Colonic mucosa (tissue), 4 donors: ENCODE data around the gene EXT2. TPM values are rescaled to one million over a fixed set of nuclear protein-coding genes. Genes with fewer than 3 reads are reported as not detected.

Experiments used
- DNase-seq: peaks from one replicate; pipeline ENCODE4 v3.0.0-alpha.2; 2020
- H3K27ac ChIP-seq: fragments of 200-600 bp; one replicate; pipeline ENCODE4 v1.8.0; 2021
- H3K27me3 ChIP-seq: fragments of 200-600 bp; one replicate; pipeline ENCODE4 v1.8.0; 2021
- H3K36me3 ChIP-seq: fragments of 200-600 bp; one replicate; pipeline ENCODE4 v1.8.0; 2021
- H3K4me1 ChIP-seq: fragments of 200-600 bp; one replicate; pipeline ENCODE4 v1.8.0; 2021; ENCODE audit warnings: mild to moderate bottlenecking
- H3K4me3 ChIP-seq: fragments of 200-600 bp; one replicate; pipeline ENCODE4 v1.8.0; 2021
- H3K9ac ChIP-seq, 2 donors: one replicate each; pipeline ENCODE4 v1.7.0; 2013; ENCODE audit warnings: control low read depth in 2 of 2, low read depth in 2 of 2, low read length in 2 of 2
- H3K9me3 ChIP-seq: fragments of 200-600 bp; one replicate; pipeline ENCODE4 v1.8.0; 2021
- intact Hi-C: fragments of 100-400 bp; cut with DNase I; formaldehyde crosslinking; loops from one replicate; pipeline ENCODE4 v1.14.1; 2022
- total RNA-seq, 2 donors: library from RNA; stranded (reverse); fragmentation: NEBNext Ultra II Directional in 1 of 2; extraction: Animal tissue kit (Norgen Biotek cat#: 25700) in 1 of 2; gene quantifications; one replicate each; pipeline ENCODE4 v1.2.1, GENCODE V29; 2021
- TF ChIP-seq, protein P1 (sequence below): fragments of 200-600 bp; IDR thresholded peaks from one replicate; pipeline ENCODE4 v1.8.0; 2022; ENCODE audit warnings: antibody characterized with exemption, mild to moderate bottlenecking
- donor health status: healthy.
- donor health status: DM: no; HTN: no; CAD: no.
- donor health status: DM: no; HTN: no; CAD: no.

The EXT2 gene
- total RNA-seq, 2 donors from 2014 or later = 53.2 to 54.7 TPM

DNA sequence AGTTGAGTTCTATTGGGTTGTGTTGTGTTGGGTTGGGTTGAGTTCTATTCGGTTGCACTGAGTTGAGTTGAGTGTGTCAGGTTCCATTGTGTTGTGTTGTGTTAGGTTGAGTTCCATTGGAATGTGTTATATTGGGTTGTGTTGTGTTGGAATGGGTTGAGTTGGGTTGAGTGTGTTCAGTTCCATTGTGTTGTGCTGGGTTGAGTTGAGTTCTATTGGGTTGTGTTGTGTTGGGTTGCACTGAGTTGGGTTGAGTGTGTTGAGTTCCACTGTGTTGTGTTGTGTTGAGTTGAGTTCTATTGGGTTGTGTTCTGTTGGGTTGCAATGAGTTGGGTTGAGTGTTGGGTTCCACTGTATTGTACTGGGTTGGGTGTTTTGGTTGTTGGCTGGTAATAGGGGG lies 178.9 kb downstream of the EXT2 start:
- H3K9ac ChIP-seq = no peak overlapping the region
- no peak overlapping the region for H3K4me3 ChIP-seq
- no peaks in the 10 kb centered on the region for H3K4me1 ChIP-seq
- H3K36me3 ChIP-seq = no peaks in the 10 kb centered on the region
- intact Hi-C loops = no loop called here
- no peak overlapping the region for H3K27ac ChIP-seq
- no peak for DNase-seq
- H3K27me3 ChIP-seq = no peaks in the 10 kb centered on the region
- TF ChIP-seq, protein P1, sequence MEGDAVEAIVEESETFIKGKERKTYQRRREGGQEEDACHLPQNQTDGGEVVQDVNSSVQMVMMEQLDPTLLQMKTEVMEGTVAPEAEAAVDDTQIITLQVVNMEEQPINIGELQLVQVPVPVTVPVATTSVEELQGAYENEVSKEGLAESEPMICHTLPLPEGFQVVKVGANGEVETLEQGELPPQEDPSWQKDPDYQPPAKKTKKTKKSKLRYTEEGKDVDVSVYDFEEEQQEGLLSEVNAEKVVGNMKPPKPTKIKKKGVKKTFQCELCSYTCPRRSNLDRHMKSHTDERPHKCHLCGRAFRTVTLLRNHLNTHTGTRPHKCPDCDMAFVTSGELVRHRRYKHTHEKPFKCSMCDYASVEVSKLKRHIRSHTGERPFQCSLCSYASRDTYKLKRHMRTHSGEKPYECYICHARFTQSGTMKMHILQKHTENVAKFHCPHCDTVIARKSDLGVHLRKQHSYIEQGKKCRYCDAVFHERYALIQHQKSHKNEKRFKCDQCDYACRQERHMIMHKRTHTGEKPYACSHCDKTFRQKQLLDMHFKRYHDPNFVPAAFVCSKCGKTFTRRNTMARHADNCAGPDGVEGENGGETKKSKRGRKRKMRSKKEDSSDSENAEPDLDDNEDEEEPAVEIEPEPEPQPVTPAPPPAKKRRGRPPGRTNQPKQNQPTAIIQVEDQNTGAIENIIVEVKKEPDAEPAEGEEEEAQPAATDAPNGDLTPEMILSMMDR = no peak
- no peaks in the 10 kb centered on the region for H3K9me3 ChIP-seq

DNA sequence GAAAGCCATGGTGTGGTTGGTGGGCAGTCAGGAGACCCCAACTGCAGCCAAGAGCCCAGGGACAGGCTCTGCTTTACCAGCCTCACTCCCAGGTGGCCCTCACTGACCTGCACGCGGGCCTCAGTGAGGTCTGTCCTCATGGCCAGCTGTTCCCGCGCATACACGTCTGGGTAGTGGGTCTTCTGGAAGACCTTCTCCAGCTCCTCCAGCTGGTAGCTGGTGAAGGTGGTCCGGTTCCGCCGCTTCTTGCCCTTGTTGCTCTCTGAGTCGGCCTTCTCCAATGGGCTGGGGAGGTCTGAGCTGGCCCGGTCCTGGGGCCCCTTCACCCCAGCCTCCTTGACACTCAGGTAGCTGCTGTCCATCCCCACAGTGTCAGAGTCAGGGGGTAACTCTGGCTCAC lies 179.8 kb downstream of the EXT2 start:
- no peak for DNase-seq
- Histone ChIP-seq H3K27ac (no peak overlapping the region), H3K4me3 (no peak overlapping the region), H3K9me3 (no peaks in the 10 kb centered on the region), H3K9ac (no peak overlapping the region), H3K27me3 (no peaks in the 10 kb centered on the region), H3K36me3 (no peaks in the 10 kb centered on the region), H3K4me1 (no peaks in the 10 kb centered on the region)
- TF ChIP-seq, protein P1 = no peak
- intact Hi-C loops = no loop called here

DNA sequence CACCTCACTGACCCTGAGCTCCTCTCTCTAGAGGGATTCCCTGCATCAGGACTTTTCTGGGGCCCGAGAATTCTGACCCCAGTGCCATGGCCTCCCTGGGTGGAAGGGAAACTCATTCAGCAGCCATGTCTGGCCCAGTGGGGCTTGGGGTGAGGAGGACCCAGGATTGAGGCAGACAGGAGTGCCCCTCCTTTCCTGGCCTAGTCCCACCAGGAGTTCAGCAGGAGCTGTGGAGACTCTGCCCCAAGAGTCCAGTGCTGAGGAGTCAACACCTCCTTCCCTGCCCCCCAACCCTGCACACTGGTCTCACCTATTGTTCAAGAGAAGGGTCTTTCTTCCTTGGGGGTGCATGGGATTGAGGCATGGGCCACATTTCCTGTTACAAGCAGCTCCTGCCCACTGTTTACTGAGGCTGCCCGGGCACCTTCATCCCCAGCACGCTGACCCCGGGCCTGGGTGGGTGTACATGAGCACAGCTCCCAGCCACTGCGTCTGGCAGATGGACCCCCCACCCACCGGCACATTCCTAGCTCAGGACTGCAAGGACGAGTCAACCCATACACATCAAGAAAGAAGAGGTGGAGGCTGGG lies 180.6 kb downstream of the EXT2 start:
- Histone ChIP-seq H3K27ac (no peak overlapping the region), H3K27me3 (no peaks in the 10 kb centered on the region), H3K36me3 (no peaks in the 10 kb centered on the region), H3K4me1 (no peaks in the 10 kb centered on the region), H3K9me3 (no peaks in the 10 kb centered on the region), H3K4me3 (no peak overlapping the region), H3K9ac (no peak overlapping the region)
- no peak for DNase-seq
- intact Hi-C loops = no loop called here
- TF ChIP-seq, protein P1 = no peak

DNA sequence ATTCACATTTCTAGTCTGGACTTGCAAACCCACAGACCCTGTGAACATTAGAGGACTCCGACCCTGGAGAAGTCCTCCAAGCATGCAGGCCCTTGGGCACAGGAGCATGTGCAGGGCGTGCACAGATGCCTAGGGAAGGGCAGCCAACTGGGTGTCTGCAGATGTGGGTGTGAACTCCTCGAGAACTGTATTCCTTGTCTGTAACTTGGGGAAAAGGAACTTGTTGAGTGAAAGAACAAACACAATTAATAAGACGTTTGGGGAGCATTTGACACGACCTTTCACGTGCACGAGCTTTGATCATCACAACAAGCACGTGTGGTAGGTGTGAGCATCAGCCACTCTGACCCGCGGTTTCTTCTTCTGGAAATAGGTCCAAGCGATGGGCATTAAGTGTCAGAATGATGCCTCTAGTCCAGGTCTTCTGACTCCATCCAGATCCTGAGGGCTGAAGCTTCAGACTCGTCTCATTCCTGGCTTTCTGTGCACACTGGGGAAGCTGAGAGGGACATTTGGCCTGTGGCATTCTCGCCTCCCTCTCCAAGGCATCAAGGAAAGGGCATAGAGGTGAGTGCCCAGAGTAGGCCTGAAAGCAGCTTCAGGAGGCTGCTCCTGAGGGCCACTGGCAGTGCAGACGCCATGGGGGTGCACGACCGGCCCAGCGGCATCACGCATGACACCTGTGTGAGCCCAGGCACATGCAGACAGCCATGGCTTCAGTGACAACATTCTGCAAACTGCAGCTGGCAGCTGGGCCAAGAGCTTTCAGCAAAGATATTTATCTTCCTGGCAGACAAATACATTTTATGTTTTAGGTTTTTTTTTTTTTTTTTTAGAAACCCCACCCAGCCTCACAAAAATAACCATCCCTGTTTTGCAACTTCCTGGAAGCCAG lies 182.0 kb downstream of the EXT2 start:
- DNase-seq = no peak
- H3K27me3 ChIP-seq = no peaks in the 10 kb centered on the region
- TF ChIP-seq, protein P1 = no peak

DNA sequence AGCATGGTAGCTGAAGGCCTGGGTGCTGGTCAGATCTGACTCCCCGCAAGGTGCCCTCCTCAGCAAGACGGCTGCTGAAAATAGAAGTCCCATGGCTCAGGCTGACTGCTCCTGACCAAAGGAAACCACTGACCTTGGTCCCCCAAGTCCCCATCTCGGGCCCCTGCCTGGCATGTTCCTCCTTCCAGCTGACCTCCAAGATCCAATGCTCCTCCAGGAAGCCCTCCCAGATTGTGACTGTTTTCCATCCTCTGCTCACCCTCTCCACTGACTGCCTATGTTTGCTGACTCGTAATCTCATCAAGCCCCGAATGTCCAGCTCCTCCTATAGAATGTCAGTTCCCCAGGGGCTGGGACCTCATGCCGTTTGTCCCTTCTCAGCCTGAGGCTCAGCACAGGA lies 184.0 kb downstream of the EXT2 start:
- TF ChIP-seq, protein P1 = no peak
- H3K9ac ChIP-seq = no peak overlapping the region
- H3K4me3 ChIP-seq = no peak overlapping the region
- no peaks in the 10 kb centered on the region for H3K36me3 ChIP-seq
- H3K27me3 ChIP-seq = no peaks in the 10 kb centered on the region
- intact Hi-C loops = no loop called here
- no peak for DNase-seq
- no peaks in the 10 kb centered on the region for H3K4me1 ChIP-seq
- no peaks in the 10 kb centered on the region for H3K9me3 ChIP-seq
- H3K27ac ChIP-seq = no peak overlapping the region

More for the DNA sequence above, 182.0 kb downstream of the EXT2 start:
- intact Hi-C loops = no loop called here
- no peaks in the 10 kb centered on the region for H3K9me3 ChIP-seq
- H3K4me3 ChIP-seq = no peak overlapping the region
- H3K27ac ChIP-seq = no peak overlapping the region
- H3K36me3 ChIP-seq = no peaks in the 10 kb centered on the region
- no peak overlapping the region for H3K9ac ChIP-seq
- H3K4me1 ChIP-seq = no peaks in the 10 kb centered on the region
